Fibroblast of skin of back (primary cell): ENCODE results near the gene THOC2.
"Not testable (repeated sequence)": the region's sequence is repeated elsewhere in the genome, so short reads cannot be mapped to it uniquely, and the experiment has no call there.

Experiments
- DNase-seq: peaks from one replicate; pipeline ENCODE4 v3.0.0-alpha.2; 2013

THOC2 gene

GRCh38 chrX:123663720-123664119 lies 69.1 kb downstream of the THOC2 start:
- DNase-seq, result not testable (repeated sequence)

DNA sequence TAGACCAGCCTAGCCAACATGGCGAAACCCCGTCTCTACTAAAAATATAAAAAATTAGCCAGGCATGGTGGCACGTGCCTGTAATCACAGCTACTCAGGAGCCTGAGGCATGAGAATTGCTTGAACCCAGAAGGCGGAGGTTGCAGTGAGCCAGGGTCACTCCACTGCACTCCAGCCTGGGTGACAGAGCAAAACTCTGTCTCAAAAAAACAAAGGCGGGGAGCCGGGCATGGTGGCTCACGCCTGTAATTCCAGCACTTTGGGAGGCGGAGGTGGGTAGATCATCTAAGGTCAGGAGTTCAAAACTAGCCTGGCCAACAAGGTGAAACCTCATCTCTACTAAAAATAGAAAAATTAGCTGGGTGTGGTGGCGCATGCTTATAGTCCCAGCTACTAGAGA lies 76.3 kb downstream of the THOC2 start:
- DNase-seq, result not testable (repeated sequence)

DNA sequence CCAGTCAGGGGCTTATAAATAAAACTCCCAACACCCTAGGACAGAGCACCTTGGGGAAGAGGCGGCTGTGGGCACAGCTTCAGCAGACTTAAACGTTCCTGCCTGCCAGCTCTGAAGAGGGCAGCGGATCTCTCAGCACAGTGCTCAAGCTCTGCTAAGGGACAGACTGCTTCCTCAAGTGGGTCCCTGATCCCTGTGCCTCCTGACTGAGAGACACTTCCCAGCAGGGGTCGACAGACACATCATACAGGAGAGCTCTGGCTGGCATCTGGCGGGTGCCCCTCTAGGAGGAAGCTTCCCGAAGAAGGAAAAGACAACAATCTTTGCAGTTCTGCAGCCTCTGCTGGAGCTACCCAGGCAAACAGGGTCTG lies 84.1 kb downstream of the THOC2 start:
- not testable (repeated sequence) for DNase-seq

- peak; percentile 64 for DNase-seq
Measured at GRCh38 chrX:123648028-123648810, 84.6 kb downstream of the THOC2 start.

GRCh38 chrX:123647244-123647643 lies 85.6 kb downstream of the THOC2 start:
- no peak for DNase-seq

- no peak for DNase-seq
Measured at GRCh38 chrX:123629502-123629901, 103.3 kb downstream of the THOC2 start.

DNA sequence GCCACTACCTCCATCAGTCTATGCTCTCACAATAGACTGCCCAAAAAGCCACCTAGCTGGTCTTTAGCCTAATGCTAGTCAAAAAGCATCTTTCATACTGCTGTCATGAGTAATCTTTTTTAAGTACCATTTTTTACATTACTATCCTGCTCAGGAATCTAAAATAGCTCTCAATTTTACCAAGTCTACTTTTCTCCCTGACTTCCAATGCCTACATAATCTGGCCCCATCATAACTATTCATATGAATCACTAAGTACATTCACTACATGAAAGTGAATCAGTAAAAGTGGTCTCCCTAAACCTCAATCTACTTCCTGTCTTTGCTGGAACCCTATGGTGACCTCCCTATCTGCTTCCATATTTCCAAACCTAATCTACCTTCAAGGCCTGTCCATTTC lies 105.9 kb downstream of the THOC2 start:
- peak; percentile 85 for DNase-seq

DNA sequence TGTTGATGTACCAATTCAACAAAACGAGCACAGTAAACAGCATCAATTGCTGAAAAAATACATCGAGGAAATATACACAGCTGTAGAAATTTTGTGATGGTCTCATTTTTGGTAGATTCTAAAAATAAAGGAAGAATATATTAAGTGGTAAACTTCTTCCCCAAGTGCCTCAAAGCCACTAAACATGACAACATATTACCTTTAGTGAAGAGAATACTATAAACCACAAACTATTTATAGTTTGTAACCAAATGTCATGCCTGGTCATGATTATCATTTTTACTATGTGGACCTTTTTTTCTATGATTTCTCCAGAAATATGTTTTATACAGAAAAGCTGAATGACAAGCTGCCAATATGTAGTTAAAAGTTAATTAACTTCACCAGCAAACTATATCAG lies 106.9 kb downstream of the THOC2 start:
- DNase-seq, result no peak

DNA sequence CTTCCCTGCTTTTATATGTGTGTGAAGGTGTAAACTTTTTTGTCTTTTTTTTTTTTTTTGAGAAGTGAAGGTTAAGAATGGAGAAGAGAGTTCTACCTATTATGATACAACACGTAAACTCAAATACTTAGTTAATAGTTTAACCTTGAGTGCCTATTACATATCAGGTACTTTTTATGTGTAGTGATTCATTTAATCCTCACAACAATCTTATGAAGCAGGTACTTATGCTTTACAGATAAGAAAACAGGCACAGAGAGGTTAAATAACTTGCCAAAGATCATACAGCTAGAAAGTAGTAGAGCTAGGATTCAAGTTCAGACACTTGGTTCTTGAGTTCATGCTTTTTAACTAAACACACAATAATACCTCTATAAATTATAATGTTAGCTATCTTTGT lies 107.4 kb downstream of the THOC2 start:
- DNase-seq, result no peak

DNA sequence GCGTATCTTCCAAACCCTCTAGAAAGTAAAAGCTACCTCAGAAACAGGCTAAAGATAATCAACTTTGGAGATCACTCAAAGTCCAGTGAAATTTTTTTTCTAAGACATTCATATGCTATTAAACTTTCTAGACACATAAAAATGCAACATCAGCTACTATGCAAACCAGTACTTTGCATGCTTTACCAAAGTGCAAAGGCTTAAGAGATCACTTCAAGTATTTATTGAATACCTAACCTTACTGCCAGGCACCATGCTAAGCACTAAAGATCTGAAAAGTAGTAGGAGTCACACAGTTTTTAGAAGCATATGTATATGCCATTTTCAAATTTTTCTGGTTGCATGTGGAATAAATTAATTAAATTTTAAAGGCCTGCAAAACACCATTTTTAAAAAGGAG lies 115.8 kb downstream of the THOC2 start:
- no peak for DNase-seq

- no peak for DNase-seq
Measured at GRCh38 chrX:123610915-123611314, 121.9 kb downstream of the THOC2 start.

GRCh38 chrX:123607806-123608205 lies 125.0 kb downstream of the THOC2 start:
- DNase-seq, result no peak

DNA sequence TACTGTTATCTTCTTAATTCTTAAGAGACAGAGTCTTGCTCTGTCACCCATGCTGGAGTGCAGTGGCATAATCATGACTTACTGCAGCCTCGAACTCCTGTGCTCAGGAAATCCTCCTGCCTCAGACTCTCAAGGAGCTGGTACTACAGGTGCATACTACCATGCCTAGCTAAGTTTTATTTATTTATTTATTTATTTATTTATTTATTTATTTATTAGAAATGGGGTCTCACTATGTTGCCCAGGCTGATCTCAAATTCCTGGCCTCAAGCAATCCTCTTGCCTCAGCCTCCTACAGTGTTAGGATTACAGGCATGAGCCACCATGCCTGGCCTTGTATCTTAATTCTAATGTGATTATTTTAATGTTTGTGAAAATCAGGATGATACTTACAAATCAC lies 125.6 kb downstream of the THOC2 start:
- DNase-seq, result no peak

DNA sequence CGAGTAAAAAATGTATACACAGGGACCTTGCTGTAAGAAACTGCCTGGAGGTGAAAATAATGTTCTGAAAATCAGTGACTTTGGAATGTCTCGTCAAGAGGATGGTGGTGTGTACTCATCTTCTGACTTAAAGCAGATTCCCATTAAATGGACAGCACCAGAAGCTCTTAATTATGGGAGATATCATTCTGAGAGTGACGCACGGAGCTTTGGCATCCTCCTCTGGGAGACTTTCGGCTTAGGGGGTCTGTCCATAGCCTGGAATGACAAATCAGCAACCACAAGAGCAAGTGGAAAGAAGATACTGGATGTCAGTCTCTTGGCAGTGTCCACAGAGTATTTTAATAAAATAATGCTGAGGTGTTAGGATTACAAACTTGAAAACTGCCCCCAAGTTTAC lies 129.4 kb downstream of the THOC2 start:
- DNase-seq, result no peak

GRCh38 chrX:123601437-123601836 lies 131.4 kb downstream of the THOC2 start:
- no peak for DNase-seq

- no peak for DNase-seq
Measured at GRCh38 chrX:123600181-123600580, 132.7 kb downstream of the THOC2 start.

- DNase-seq, result no peak
Measured at GRCh38 chrX:123590842-123591486, 141.9 kb downstream of the THOC2 start.

DNA sequence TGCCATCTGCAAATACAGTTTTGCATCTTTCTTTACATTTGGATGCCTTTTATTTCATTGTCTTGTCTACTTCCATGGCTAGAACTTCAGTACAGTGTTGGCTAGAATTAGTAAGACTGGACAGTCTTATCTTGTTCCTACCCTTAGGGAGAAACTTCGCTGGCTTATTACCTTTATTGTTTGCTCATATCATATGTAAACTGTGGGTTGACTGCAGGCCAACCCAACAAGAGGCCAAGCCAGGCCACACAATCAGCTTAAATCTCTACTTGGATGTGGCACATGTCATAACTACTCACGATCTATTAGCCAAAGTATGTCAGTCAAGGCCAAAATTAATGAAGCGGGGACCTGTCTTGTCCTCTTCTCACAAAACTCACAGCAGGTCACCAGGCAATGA lies 144.1 kb downstream of the THOC2 start:
- DNase-seq, result no peak

- DNase-seq, result no peak
Measured at GRCh38 chrX:123581586-123581985, 151.3 kb downstream of the THOC2 start.

GRCh38 chrX:123580792-123581191 lies 152.1 kb downstream of the THOC2 start:
- no peak for DNase-seq

- DNase-seq, result not testable (repeated sequence)
Measured at GRCh38 chrX:123574027-123574426, 158.8 kb downstream of the THOC2 start.

GRCh38 chrX:123570011-123570590 lies 162.8 kb downstream of the THOC2 start:
- no peak for DNase-seq

- no peak for DNase-seq
Measured at GRCh38 chrX:123563167-123563566, 169.7 kb downstream of the THOC2 start.
